Stimulated activated naive CD8-positive, alpha-beta T cell treated with anti-CD3 and anti-CD28 coated beads, Interleukin-15, amount 100 ng/mL, for 72 hours (primary cell): ENCODE data around the gene ARHGEF6.

Source experiments
- ATAC-seq: fragments of 150-1000 bp; cut with Tn5 transposase; 2 replicates; pipeline ENCODE4 v1.10.0; 2021; ENCODE audit warnings: mild to moderate bottlenecking, moderate library complexity
- DNase-seq, 2 donors: peaks; one replicate each; pipeline ENCODE4 v3.0.0; 2021 to 2022
- H3K27ac Mint-ChIP-seq, 2 donors: one replicate each; pipeline ENCODE4 v1.8.0; 2022; ENCODE audit warnings: mild to moderate bottlenecking in 2 of 2, mixed read lengths in 2 of 2, moderate library complexity in 2 of 2
- H3K27me3 Mint-ChIP-seq: one replicate; pipeline ENCODE4 v1.8.0; 2022; ENCODE audit warnings: mixed read lengths
- H3K4me1 Mint-ChIP-seq: one replicate; pipeline ENCODE4 v1.8.0; 2022; ENCODE audit warnings: mild to moderate bottlenecking, mixed read lengths
- H3K4me3 Mint-ChIP-seq, 2 donors: one replicate each; pipeline ENCODE4 v1.8.0; 2022; ENCODE audit warnings: mild to moderate bottlenecking in 2 of 2, mixed read lengths in 2 of 2, moderate library complexity in 1 of 2
- H3K9me3 Mint-ChIP-seq, 2 donors: one replicate each; pipeline ENCODE4 v1.8.0; 2022; ENCODE audit warnings: mixed read lengths in 2 of 2

The ARHGEF6 gene

GRCh38 chrX:136767104-136767941 is 13.4 kb downstream of the ARHGEF6 start:
- peaks cover 58% of the 10 kb centered on the region for H3K4me1 Mint-ChIP-seq
- peak; percentile 76 for ATAC-seq
- peaks cover 0 to 4% of the 10 kb centered on the region in 2 donors for H3K9me3 Mint-ChIP-seq
- peak; percentile 43 to 54 for DNase-seq
- no peaks in the 10 kb centered on the region for H3K27me3 Mint-ChIP-seq
- H3K27ac Mint-ChIP-seq: peak overlapping the region in 1 of 2 donors; percentile 42
- H3K4me3 Mint-ChIP-seq: peak overlapping the region; percentile 79 to 81

DNA sequence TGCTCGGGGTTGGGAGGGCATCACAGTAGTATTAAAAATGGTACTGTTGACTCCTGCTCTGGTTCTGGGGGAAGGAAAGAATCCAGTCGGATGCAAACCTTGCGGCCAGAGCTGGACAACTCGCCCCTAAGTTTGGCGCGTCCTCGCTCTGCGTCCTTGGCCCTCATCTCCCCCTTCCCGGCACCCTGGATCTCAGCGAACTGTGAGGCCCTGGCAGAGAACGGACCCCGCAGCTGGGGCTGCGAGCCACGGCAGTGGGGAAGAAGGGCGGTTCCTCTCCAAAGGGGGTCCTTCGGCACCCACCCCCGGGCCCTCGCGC is 14.0 kb downstream of the ARHGEF6 start:
- DNase-seq (no peak), ATAC-seq (no peak)
- peaks cover 61% of the 10 kb centered on the region for H3K4me1 Mint-ChIP-seq
- no peaks in the 10 kb centered on the region for H3K27me3 Mint-ChIP-seq
- peak overlapping the region; percentile 79 to 81 for H3K4me3 Mint-ChIP-seq
- H3K27ac Mint-ChIP-seq: no peak overlapping the region
- H3K9me3 Mint-ChIP-seq: no peaks in the 10 kb centered on the region

- H3K27ac Mint-ChIP-seq: no peak overlapping the region
These were observed 14.8 kb downstream of the ARHGEF6 start for GRCh38 chrX:136765821-136766356.

DNA sequence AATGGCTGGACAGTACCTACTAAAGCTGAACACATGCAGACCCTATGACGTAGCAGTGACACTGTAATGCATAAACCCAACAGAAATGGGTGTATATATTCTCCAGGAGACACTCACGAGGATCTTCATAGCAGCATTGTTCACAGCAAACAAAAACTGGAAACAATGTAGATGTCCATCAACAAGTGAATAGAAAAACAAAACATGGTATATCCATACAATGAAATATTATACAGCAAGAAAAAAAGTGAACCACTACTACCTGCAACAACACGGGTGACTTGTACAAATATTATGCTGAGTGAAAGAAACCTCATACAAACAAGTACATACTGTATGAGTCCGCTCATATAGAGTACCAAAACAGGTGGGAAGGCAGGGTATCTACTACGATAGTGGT is 16.5 kb downstream of the ARHGEF6 start:
- no peak for ATAC-seq
- peaks cover 57% of the 10 kb centered on the region for H3K4me1 Mint-ChIP-seq
- H3K9me3 Mint-ChIP-seq: no peaks in the 10 kb centered on the region
- H3K27ac Mint-ChIP-seq: no peak overlapping the region
- no peaks in the 10 kb centered on the region for H3K27me3 Mint-ChIP-seq
- peak overlapping the region in 1 of 2 donors; percentile 8 for H3K4me3 Mint-ChIP-seq
- no peak for DNase-seq

More at GRCh38 chrX:136765821-136766356, 14.8 kb downstream of the ARHGEF6 start:
- Mint-ChIP-seq H3K27me3 (no peaks in the 10 kb centered on the region), H3K4me3 (peak overlapping the region in 1 of 2 donors; percentile 79), H3K9me3 (no peaks in the 10 kb centered on the region), H3K4me1 (peaks cover 59% of the 10 kb centered on the region)
- DNase-seq (no peak), ATAC-seq (no peak)

DNA sequence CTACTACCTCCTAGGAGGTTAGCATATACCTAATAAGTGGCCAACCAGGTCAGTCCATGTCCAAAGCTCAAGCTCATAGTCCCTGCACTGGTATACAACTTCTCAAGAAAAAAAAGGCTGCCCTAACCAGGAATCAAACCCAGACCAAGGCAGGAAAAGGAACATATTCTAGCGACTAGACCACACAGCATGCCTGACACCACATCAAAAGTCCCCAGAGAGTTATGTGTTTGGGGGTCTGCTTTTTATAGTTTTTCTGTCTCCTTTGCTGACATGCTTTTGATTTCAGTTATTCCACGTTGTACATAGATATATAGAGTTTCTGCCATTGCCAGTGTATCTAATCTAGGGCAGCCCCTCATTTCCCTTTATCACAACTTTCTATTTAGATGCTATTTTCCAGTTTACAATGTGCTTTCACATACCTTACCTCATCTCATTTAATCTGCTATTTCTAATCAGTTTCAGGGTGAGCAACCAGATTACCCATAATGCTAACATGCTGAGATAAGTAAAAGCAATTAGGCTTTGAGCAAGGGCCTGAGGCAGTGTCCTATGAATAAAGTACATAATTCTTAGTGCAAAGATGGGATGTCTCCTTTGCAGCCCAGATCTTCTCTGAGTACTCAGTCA is 17.8 kb downstream of the ARHGEF6 start:
- DNase-seq (no peak), ATAC-seq (peak; percentile 60)
- Mint-ChIP-seq H3K4me3 (peak overlapping the region; percentile 54 to 70), H3K27ac (peak overlapping the region in 1 of 2 donors; percentile 87), H3K27me3 (no peaks in the 10 kb centered on the region), H3K4me1 (peaks cover 53% of the 10 kb centered on the region), H3K9me3 (no peaks in the 10 kb centered on the region)

GRCh38 chrX:136761421-136761820 is 19.3 kb downstream of the ARHGEF6 start:
- Mint-ChIP-seq H3K4me1 (peaks cover 65% of the 10 kb centered on the region), H3K9me3 (no peaks in the 10 kb centered on the region), H3K27ac (no peak overlapping the region), H3K27me3 (no peaks in the 10 kb centered on the region), H3K4me3 (no peak overlapping the region)
- ATAC-seq: no peak
- DNase-seq: no peak

- Mint-ChIP-seq H3K4me3 (peak overlapping the region in 1 of 2 donors; percentile 62), H3K4me1 (peaks cover 70% of the 10 kb centered on the region), H3K27ac (peak overlapping the region in 1 of 2 donors; percentile 58)
These were observed 20.8 kb downstream of the ARHGEF6 start for GRCh38 chrX:136759968-136760367.

GRCh38 chrX:136755411-136755810 is 25.3 kb downstream of the ARHGEF6 start:
- Mint-ChIP-seq H3K4me1 (peaks cover 73% of the 10 kb centered on the region), H3K27ac (no peak overlapping the region)
- ATAC-seq: no peak

More at GRCh38 chrX:136759968-136760367, 20.8 kb downstream of the ARHGEF6 start:
- DNase-seq (no peak), ATAC-seq (peak; percentile 78)
- no peaks in the 10 kb centered on the region for H3K9me3 Mint-ChIP-seq
- no peaks in the 10 kb centered on the region for H3K27me3 Mint-ChIP-seq

DNA sequence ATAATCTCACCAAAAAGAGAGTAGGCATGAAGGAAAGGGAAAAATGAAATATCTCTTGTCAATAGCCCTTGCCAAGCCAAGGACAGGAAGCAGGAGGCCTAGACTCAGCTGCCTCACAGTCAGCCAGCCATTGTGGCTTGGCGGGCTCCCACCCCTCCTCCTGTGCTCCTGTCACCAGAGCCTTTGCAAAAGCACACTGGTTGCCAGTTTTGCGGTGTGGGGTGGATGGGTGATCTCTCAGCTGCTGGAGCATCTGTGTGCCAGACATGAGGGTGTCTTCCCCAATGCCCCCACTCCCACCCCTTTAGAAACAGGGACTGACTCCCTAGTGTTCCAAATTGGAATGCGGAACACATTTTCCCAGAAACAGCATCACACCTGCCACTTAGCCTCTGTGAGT is 26.1 kb downstream of the ARHGEF6 start:
- Mint-ChIP-seq H3K4me3 (no peak overlapping the region), H3K4me1 (peaks cover 74% of the 10 kb centered on the region)

More at GRCh38 chrX:136755411-136755810, 25.3 kb downstream of the ARHGEF6 start:
- DNase-seq: no peak
- Mint-ChIP-seq H3K27me3 (no peaks in the 10 kb centered on the region), H3K9me3 (no peaks in the 10 kb centered on the region), H3K4me3 (no peak overlapping the region)

GRCh38 chrX:136752796-136753195 is 27.9 kb downstream of the ARHGEF6 start:
- Mint-ChIP-seq H3K4me1 (peaks cover 78% of the 10 kb centered on the region), H3K27ac (no peak overlapping the region), H3K9me3 (no peaks in the 10 kb centered on the region), H3K27me3 (no peaks in the 10 kb centered on the region), H3K4me3 (no peak overlapping the region)
- DNase-seq: no peak
- no peak for ATAC-seq

More for the DNA sequence above, 26.1 kb downstream of the ARHGEF6 start:
- H3K27ac Mint-ChIP-seq: peak overlapping the region in 1 of 2 donors; percentile 93
- H3K9me3 Mint-ChIP-seq: no peaks in the 10 kb centered on the region
- no peaks in the 10 kb centered on the region for H3K27me3 Mint-ChIP-seq
- ATAC-seq: peak; percentile 74
- peak in 1 of 2 donors; percentile 30 for DNase-seq

- no peak overlapping the region for H3K4me3 Mint-ChIP-seq
- peak overlapping the region in 1 of 2 donors; percentile 43 for H3K27ac Mint-ChIP-seq
- peaks cover 78% of the 10 kb centered on the region for H3K4me1 Mint-ChIP-seq
- peak; percentile 32 for ATAC-seq
- no peaks in the 10 kb centered on the region for H3K9me3 Mint-ChIP-seq
- no peak for DNase-seq
- no peaks in the 10 kb centered on the region for H3K27me3 Mint-ChIP-seq
These were observed 28.4 kb downstream of the ARHGEF6 start for GRCh38 chrX:136752346-136752745.

- H3K4me1 Mint-ChIP-seq: peaks cover 75% of the 10 kb centered on the region
- H3K4me3 Mint-ChIP-seq: peak overlapping the region in 1 of 2 donors; percentile 73
- H3K9me3 Mint-ChIP-seq: no peaks in the 10 kb centered on the region
- no peak for DNase-seq
- no peaks in the 10 kb centered on the region for H3K27me3 Mint-ChIP-seq
- peak; percentile 63 for ATAC-seq
- peak overlapping the region in 1 of 2 donors; percentile 79 for H3K27ac Mint-ChIP-seq
These were observed 30.4 kb downstream of the ARHGEF6 start for GRCh38 chrX:136750364-136750763.

DNA sequence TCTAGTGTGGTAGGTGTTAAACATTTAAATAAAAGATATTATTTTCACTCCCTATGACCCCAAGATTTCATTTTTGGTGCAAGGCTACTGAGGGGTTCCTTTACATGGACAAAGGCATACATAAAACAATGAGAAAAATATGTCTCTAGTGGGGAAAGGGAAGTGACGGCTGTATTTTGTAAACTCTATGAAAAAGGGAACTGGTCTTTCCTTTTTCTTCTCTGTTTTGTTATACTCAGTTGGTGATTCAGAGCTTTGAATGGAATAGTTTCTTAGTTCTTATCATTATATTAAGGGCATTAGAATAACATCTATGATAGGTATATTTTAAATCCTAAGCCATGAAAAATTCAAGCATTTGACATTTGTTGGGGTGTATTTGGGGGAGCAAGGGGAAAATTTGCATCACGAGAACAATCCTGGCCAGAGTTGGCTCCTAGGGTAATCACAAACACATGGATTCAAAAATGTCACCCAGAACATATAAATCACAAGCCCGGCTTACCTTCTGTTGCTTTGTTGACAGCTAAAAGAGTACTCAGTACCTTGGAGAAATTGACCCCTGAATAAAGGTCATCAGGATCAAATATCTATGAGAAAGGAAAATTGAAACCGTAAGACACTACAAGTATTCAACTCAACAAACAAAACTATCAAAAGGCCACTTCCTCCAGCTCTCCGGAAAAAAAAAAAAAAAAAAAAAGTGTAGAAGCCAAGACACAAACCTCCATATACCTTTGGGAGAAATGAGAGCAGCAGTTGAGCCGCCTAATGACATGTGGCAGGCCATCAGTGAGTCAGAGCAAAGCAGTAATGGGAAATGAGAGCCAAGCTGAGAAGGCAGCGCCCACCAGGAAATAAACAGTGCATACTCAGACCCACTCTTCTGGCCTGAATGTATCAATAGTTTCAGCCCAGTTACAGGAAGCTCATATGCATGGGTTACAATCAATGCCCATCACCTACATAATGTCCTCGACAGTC is 33.4 kb downstream of the ARHGEF6 start:
- DNase-seq: peak in 1 of 2 donors; percentile 63
- Mint-ChIP-seq H3K27ac (peak overlapping the region in 1 of 2 donors; percentile 96), H3K4me3 (peak overlapping the region; percentile 52 to 83), H3K4me1 (peaks cover 74% of the 10 kb centered on the region), H3K9me3 (no peaks in the 10 kb centered on the region), H3K27me3 (no peaks in the 10 kb centered on the region)
- peak; percentile 91 for ATAC-seq

- H3K4me3 Mint-ChIP-seq: peak overlapping the region; percentile 37 to 83
- H3K27me3 Mint-ChIP-seq: no peaks in the 10 kb centered on the region
- no peak for ATAC-seq
- peaks cover 71% of the 10 kb centered on the region for H3K4me1 Mint-ChIP-seq
- peak overlapping the region in 1 of 2 donors; percentile 97 for H3K27ac Mint-ChIP-seq
- H3K9me3 Mint-ChIP-seq: no peaks in the 10 kb centered on the region
- DNase-seq: no peak
These were observed 35.2 kb downstream of the ARHGEF6 start for GRCh38 chrX:136745215-136746173.
